GM18517 (cell line): Measurements from ENCODE around the gene CD68.
"Not testable (repeated sequence)": the region's sequence is repeated elsewhere in the genome, so short reads cannot be mapped to it uniquely, and the experiment has no call there.

Experiments used
- ATAC-seq: cut with Tn5 transposase; IDR thresholded peaks from one replicate; pipeline ENCODE4 v1.9.1; 2021; ENCODE audit warnings: mild to moderate bottlenecking, moderate library complexity; ENCODE audit not compliant: unreplicated experiment

CD68 gene

DNA sequence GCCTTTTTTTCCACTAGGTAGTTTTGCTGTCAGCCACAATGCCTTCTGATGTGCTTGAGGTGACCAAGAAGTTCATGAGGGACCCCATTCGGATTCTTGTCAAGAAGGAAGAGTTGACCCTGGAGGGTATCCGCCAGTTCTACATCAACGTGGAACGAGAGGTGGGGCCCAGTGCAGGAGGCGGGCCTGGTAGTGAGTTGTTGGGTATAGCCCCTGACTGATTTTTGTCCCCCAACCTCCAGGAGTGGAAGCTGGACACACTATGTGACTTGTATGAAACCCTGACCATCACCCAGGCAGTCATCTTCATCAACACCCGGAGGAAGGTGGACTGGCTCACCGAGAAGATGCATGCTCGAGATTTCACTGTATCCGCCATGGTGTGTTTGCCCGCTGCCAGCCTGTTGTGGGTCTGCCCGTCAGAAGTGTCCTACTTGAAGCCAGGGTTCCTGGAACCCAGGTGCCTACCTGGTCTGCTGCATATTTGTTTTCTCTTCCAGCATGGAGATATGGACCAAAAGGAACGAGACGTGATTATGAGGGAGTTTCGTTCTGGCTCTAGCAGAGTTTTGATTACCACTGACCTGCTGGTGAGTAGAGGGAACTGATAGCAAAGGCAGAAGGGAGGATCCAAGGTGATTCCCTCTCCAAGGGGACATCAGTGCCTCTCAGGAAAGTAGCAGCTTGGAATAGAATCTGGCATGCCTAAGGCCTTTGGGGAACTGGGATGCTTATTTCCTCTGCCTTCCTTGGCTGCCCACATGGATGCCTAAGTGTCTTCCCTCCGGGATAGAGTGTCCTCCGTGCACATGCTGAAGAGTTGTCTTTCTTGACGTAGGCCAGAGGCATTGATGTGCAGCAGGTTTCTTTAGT lies 1.9 kb upstream of the CD68 start:
- no peak for ATAC-seq

DNA sequence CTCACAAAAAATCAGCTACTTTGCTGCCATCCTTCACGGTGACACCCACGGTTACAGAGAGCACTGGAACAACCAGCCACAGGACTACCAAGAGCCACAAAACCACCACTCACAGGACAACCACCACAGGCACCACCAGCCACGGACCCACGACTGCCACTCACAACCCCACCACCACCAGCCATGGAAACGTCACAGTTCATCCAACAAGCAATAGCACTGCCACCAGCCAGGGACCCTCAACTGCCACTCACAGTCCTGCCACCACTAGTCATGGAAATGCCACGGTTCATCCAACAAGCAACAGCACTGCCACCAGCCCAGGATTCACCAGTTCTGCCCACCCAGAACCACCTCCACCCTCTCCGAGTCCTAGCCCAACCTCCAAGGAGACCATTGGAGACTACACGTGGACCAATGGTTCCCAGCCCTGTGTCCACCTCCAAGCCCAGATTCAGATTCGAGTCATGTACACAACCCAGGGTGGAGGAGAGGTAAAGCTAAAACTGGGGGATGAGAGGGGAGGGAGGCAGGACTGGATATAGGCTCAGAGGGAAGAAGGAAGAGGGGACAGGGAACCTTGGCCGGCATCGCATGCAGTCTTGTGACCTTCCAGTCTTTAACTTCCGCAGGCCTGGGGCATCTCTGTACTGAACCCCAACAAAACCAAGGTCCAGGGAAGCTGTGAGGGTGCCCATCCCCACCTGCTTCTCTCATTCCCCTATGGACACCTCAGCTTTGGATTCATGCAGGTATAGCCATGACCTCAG lies 581 bp downstream of the CD68 start:
- ATAC-seq, result peak; percentile 5

GRCh38 chr17:7580604-7581575 lies 1.5 kb downstream of the CD68 start:
- no peak for ATAC-seq

GRCh38 chr17:7582396-7583252 lies 3.2 kb downstream of the CD68 start:
- ATAC-seq, result no peak

GRCh38 chr17:7583253-7584109 lies 4.0 kb downstream of the CD68 start, which contains the start of gene MPDU1:
Gene MPDU1, plus strand, starts transcription at chr17:7583852. Its CDS starts 11 bp downstream, at chr17:7583863.
- ATAC-seq, result peak; percentile 68

- no peak for ATAC-seq
Observed at GRCh38 chr17:7586673-7587419, 7.4 kb downstream of the CD68 start.

DNA sequence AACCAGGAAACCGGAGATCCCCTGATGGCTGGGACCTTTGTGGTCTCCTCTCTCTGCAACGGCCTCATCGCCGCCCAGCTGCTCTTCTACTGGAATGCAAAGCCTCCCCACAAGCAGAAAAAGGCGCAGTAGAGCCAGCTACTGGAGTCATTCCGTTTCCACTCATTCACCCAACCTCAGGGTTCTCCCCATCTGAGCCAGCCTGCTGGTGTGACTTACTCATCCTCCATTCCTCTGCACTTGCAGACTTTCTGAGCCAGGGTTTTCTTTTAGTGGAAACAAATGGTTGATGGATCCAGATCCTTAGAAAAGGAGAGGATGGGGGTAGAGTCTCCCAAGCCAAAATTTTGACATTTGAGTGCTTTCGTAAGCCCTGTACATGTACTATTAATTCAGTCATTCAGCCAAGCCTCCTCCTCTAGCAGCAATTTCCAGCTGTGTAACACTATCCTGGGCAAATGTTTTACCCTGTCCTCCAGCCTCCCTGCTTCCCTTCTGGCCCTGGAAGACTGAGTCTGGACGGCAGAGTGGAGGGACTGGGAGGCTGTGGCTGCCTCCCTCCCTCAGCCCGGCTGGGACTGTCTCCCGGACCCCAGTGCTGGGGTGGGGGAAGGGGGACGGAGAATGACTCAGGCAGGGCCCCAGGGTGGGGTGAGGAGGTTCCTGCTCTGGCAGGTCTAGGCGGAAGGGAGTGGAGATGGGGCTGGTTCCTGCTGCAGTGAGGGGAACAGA lies 8.1 kb downstream of the CD68 start:
- no peak for ATAC-seq

- no peak for ATAC-seq
Observed at GRCh38 chr17:7588553-7589203, 9.2 kb downstream of the CD68 start.

GRCh38 chr17:7589204-7589868 lies 9.9 kb downstream of the CD68 start:
- ATAC-seq, result no peak

DNA sequence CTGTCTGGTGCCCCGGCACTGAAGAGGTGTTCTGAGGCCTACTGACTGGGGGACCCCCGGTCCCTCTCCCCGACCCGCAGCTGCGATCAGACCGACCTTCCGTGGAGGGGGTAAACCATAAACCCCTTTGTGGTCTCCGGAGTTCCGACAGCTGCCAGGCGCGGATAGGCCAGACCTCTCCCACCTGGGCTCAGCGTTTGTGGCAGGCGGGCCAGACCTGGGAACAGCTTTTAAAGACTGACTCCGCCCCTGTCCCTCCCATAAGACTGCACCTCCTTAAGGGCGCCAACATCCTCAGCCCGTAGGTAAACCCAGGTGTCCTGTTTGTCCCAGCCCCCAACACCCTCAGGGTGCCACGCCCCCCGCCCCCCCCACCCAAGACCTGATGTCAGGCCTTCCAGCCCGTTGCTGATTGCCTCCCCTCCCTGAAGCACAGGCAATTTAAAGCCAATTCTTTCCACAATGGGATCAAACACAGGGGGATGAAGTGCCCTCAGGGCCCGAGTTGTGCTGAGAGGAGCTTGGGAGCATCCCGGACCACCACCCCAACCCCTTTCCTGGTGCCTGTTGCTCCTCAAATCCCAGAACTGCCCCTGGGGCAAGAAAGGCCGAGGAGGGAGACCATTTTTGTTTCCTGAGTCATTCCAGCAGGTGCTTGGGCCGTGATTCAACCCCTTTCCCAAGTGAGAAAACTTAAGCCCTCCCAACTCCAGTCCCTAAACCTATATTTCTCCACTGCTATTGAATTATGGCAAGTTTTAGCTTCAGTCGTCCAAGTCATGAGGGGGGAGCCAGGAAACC lies 10.7 kb downstream of the CD68 start, which contains the start of gene SOX15:
SOX15 (minus strand) TSS at position 204 of the 801 bp plus-strand sequence. CDS start 418 bp downstream, outside the sequence.
- no peak for ATAC-seq

GRCh38 chr17:7590743-7591142 lies 11.3 kb downstream of the CD68 start:
- no peak for ATAC-seq

- ATAC-seq, result no peak
Observed at GRCh38 chr17:7591596-7591995, 12.2 kb downstream of the CD68 start.

- no peak for ATAC-seq
Observed at GRCh38 chr17:7592422-7593021, 13.1 kb downstream of the CD68 start.

GRCh38 chr17:7593296-7593695 lies 13.9 kb downstream of the CD68 start:
- no peak for ATAC-seq

- not testable (repeated sequence) for ATAC-seq
Observed at GRCh38 chr17:7597561-7597960, 18.1 kb downstream of the CD68 start.
